GM18909 (cell line): Measurements from ENCODE around the gene ARSB.
"Not testable (repeated sequence)": the region's sequence is repeated elsewhere in the genome, so short reads cannot be mapped to it uniquely, and the experiment has no call there.

Experiments used
- ATAC-seq: cut with Tn5 transposase; IDR thresholded peaks from one replicate; pipeline ENCODE4 v1.9.1; 2021; ENCODE audit warnings: mild to moderate bottlenecking; ENCODE audit not compliant: unreplicated experiment, poor library complexity

The ARSB gene

DNA sequence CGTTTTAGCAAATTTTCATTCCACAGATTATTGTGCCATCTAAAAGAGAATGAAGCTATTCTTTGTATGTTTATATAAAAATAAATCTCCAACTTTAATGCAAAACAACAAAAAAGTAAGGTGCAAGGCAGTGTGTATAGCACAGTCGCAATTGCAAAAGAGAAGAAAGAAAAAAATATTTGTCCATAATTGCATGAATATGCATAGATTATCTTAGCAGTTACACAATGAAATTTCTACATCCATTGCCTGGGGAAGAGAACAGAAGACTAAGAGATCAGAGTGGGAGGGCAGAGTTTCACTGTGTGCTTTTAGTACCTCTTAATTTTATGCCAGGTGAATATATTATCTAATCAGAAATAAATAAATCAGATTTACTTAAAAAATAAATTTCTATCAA, 250.2 kb downstream of the ARSB start:
- ATAC-seq, result no peak

DNA sequence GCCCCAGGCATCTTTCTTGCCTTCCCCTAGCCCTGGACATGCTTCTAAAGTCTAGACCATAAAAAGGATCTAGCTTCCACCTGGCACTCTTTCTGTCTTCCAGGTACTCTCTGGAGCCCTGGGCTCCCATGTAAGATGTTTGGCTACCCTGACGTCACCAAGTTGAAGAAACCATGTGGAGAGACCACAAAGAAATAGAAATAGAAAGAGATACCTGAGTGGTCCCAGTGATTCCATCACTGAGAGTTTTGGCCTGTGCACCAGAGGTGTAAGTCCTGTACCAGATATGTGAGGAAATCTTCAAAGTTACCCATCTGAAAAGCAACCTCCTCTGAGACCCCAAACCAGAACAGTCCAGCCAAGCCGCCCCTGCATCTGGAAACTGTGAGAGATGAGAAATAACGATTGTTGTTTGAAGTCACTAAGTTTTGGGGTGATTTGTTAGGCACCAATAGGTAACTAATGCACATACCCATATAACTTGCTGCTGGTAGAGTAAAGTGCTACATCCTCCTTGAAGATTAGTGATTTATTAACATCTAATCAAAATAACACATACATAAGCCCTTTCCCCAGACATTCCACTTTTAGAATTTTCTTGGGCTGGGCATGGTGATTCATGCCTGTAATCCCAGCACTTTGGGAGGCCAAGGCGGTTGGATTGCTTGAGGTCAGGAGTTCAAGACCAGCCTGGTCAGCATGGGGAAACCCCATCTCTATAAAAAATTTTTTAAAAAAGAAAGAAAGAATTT, 250.8 kb downstream of the ARSB start:
- no peak for ATAC-seq

DNA sequence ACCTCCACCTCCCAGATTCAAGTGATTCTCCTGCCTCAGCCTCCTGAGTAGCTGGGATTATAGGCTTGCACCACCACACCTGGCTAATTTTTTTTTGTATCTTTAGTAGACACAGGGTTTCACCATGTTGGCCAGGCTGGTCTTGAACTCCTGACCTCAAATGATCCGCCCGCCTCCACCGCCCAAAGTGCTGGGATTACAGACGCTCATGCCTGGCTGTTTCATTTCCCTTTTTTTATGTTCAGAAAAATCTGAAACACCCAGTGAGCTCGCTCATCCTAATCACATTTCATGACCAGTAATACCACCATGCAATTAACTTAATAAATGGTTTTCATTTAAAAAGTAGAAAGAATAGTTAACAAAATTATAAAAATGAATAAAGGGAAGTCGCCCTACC, 252.4 kb downstream of the ARSB start:
- ATAC-seq, result not testable (repeated sequence)

DNA sequence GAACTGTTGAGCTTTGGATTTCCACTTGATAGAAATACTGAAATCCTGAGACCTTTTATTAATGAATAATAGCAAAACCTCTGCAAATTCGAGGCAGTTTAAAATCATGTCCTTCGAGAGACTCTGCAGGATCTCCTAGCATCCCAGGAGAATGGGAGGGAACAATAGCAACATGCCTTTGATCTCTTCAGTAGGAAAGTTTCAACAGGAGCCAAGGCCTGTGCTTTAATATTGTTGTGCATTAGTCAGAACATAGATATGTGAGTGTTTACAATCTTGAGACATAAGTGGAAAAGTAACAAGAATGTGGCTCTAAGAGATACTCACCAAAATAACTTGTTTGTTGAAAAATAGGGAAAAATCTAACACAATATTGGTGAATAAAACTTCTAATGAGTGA, 253.2 kb downstream of the ARSB start:
- no peak for ATAC-seq

DNA sequence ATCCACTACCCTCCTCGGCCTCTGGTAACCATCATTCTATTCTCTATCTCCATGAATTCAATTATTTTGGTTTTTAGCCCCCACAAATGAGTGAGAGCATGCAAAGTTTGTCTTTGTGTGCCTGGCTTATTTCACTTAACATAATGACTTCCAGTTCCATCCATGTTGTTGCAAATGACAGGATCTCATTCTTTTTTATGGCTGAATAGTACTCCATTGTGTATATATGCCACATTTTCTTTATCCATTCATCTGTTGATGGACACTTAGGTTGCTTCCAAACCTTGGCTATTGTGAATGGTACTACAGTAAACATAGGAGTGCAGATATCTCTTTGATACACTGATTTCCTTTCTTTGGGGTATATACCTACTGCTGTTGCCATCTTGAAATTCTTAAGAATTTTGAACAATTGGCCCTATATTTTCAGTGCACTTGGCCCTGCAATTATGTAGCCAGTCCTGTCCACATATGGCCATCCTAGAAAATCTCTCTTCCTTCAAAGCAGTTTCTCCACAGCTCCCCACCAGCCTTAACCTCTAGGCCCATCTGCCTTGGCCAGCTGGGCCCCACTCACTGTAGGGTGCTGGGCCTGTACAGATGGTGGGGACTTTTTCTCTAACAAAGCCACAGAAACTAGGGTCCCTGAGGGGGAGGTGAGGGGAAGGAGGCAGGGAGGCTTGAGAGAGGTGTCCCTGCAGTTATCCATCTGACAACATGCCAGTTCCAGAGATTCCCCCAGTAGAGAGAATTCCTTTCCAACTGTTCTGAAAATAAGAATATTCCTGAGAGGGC, 254.6 kb downstream of the ARSB start:
- ATAC-seq, result no peak

DNA sequence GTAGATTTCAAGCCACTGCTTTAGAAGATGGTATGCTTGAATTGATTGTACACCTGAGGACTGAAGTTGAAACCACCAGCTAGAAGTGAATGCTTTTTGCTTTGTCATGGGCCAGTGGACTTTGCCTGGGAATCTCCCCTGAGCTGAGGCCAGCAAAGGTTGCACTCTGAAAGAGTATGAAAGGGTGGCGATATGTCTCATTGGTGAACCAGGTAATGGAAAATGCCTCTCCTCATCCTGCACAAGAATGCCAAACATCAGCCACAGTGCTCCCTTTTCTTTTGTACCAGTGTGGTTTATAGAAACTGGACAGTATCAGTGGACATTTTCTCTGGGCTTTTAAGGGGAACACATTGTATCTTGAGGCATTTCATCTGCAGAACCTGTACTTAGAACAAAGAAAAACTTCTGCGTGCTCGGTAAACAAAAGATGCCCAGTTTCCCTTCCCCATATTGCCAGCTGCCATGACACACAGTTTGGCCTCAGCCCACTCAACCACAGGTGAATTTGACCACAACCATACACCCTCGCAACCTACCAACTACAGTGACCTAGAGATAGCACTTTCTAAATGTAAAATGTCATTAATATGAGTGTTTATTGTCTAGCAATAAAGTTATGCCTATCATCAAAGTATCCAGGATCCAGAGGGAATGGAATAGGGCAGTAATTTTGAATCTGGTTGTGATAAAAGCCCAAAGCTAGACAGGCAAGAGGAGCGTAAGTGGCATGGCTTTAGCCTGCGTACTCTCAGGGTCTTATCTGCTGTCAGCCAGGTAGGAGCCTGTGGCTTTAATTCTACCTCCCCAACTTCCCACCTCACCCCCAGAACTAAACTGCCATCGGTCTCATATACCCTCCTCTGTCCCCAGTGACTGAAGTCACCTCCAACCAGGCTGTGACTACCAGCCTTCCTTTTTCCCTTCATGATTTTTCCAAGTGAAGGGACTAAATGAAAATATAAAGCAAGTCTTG, 257.0 kb downstream of the ARSB start:
- peak; percentile 90 for ATAC-seq
